SK-N-SH (cell line): ENCODE results near the gene FBXW5.

Experiments
- CTCF ChIP-seq: fragments of 200-600 bp; sonication (generic); IDR thresholded peaks from 2 replicates; pipeline ENCODE4 v1.6.1; 2017; ENCODE audit warnings: antibody characterized with exemption, mild to moderate bottlenecking, moderate library complexity
- EP300 ChIP-seq, 2 experiments: IDR thresholded peaks; 2 replicates each; pipeline versions ENCODE4 v1.4.0 to v1.6.1; 2012; ENCODE audit warnings: borderline replicate concordance in 1 of 2, low read depth in 1 of 2, low read length in 1 of 2
- EZH2phosphoT487 ChIP-seq: fragments of 200-600 bp; sonication (generic); IDR thresholded peaks from 2 replicates; pipeline ENCODE4 v1.6.1; 2017; ENCODE audit warnings: low read depth, mixed run types, mild to moderate bottlenecking, antibody characterized with exemption, moderate library complexity, borderline replicate concordance
- NFIC ChIP-seq: IDR thresholded peaks from 2 replicates; pipeline ENCODE4 v1.4.0; 2012; ENCODE audit warnings: borderline replicate concordance
- RFX5 ChIP-seq: IDR thresholded peaks from 2 replicates; pipeline ENCODE4 v1.6.1; 2012; ENCODE audit warnings: mild to moderate bottlenecking, improper control_type of control experiment, low read length
- SMC3 ChIP-seq: IDR thresholded peaks from 2 replicates; pipeline ENCODE4 v1.6.1; 2012; ENCODE audit warnings: low read depth, low read length, improper control_type of control experiment
- TF ChIP-seq, protein P1 (sequence below): IDR thresholded peaks from 2 replicates; pipeline ENCODE4 v1.6.1; 2012; ENCODE audit warnings: mild to moderate bottlenecking, low read depth, low read length, moderate library complexity
- TF ChIP-seq, protein P2 (sequence below): fragments of 150-350 bp; IDR thresholded peaks from 2 replicates; pipeline ENCODE4 v1.6.1; 2017; ENCODE audit warnings: antibody characterized with exemption, low read length, low read depth, borderline replicate concordance

- no peak for TF ChIP-seq CTCF
- TF ChIP-seq, protein P1, sequence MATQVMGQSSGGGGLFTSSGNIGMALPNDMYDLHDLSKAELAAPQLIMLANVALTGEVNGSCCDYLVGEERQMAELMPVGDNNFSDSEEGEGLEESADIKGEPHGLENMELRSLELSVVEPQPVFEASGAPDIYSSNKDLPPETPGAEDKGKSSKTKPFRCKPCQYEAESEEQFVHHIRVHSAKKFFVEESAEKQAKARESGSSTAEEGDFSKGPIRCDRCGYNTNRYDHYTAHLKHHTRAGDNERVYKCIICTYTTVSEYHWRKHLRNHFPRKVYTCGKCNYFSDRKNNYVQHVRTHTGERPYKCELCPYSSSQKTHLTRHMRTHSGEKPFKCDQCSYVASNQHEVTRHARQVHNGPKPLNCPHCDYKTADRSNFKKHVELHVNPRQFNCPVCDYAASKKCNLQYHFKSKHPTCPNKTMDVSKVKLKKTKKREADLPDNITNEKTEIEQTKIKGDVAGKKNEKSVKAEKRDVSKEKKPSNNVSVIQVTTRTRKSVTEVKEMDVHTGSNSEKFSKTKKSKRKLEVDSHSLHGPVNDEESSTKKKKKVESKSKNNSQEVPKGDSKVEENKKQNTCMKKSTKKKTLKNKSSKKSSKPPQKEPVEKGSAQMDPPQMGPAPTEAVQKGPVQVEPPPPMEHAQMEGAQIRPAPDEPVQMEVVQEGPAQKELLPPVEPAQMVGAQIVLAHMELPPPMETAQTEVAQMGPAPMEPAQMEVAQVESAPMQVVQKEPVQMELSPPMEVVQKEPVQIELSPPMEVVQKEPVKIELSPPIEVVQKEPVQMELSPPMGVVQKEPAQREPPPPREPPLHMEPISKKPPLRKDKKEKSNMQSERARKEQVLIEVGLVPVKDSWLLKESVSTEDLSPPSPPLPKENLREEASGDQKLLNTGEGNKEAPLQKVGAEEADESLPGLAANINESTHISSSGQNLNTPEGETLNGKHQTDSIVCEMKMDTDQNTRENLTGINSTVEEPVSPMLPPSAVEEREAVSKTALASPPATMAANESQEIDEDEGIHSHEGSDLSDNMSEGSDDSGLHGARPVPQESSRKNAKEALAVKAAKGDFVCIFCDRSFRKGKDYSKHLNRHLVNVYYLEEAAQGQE = no peak
- TF ChIP-seq NFIC = no peak
- no peak for TF ChIP-seq EZH2phosphoT487
- no peak for TF ChIP-seq SMC3
- no peak for TF ChIP-seq RFX5
- TF ChIP-seq, protein P2, sequence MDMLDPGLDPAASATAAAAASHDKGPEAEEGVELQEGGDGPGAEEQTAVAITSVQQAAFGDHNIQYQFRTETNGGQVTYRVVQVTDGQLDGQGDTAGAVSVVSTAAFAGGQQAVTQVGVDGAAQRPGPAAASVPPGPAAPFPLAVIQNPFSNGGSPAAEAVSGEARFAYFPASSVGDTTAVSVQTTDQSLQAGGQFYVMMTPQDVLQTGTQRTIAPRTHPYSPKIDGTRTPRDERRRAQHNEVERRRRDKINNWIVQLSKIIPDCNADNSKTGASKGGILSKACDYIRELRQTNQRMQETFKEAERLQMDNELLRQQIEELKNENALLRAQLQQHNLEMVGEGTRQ = no peak
- TF ChIP-seq EP300 (IDR thresholded peaks at IDR 0.05; ENCODE audit: borderline replicate concordance in 1 of 2, low read depth in 1 of 2, low read length in 1 of 2) = no peak
These were observed 23.2 kb downstream of the FBXW5 start for GRCh38 chr9:136921307-136921706.
